ENCODE measurements around the gene ZCCHC17. TPM values are rescaled to one million over a fixed set of nuclear protein-coding genes. Genes with fewer than 3 reads are reported as not detected.
"Not testable (repeated sequence)": the region's sequence is repeated elsewhere in the genome, so short reads cannot be mapped to it uniquely, and the experiment has no call there.

ZCCHC17 gene
- total RNA-seq (2014; rRNA removed; shearing (Covaris generic)) = 65.7 and 75.2 TPM in 2 replicates

- peak; percentile 100 for DNase-seq (ENCODE audit: low read depth)
Measured at GRCh38 chr1:31296486-31297276, at the start of gene ZCCHC17, which contains the start of gene SNRNP40. TSS of gene ZCCHC17 (plus strand) at chr1:31297032. CDS start at chr1:31310099, 13,067 bp downstream. TSS of gene SNRNP40 (minus strand) at chr1:31296788. CDS start at chr1:31296751, 37 bp downstream.

- peak; percentile 70 for DNase-seq (ENCODE audit: low read depth)
Measured at GRCh38 chr1:31248276-31248675, 48.6 kb upstream of the ZCCHC17 start.

- no peak for DNase-seq (ENCODE audit: low read depth)
Measured at GRCh38 chr1:31249854-31250253, 47.0 kb upstream of the ZCCHC17 start.

- no peak for DNase-seq (ENCODE audit: low read depth)
Measured at GRCh38 chr1:31257213-31257612, 39.6 kb upstream of the ZCCHC17 start.

GRCh38 chr1:31258581-31258980 is 38.3 kb upstream of the ZCCHC17 start:
- DNase-seq (ENCODE audit: low read depth) = no peak

- DNase-seq (ENCODE audit: low read depth) = peak; percentile 29
Measured at GRCh38 chr1:31259746-31260145, 37.1 kb upstream of the ZCCHC17 start.

GRCh38 chr1:31261916-31262315 is 34.9 kb upstream of the ZCCHC17 start:
- no peak for DNase-seq (ENCODE audit: low read depth)

- not testable (repeated sequence) for DNase-seq (ENCODE audit: low read depth)
Measured at GRCh38 chr1:31262393-31262792, 34.4 kb upstream of the ZCCHC17 start.

- no peak for DNase-seq (ENCODE audit: low read depth)
Measured at GRCh38 chr1:31263408-31263807, 33.4 kb upstream of the ZCCHC17 start.

- DNase-seq (ENCODE audit: low read depth) = no peak
Measured at GRCh38 chr1:31264790-31265386, 31.9 kb upstream of the ZCCHC17 start.

GRCh38 chr1:31266547-31266946 is 30.3 kb upstream of the ZCCHC17 start:
- no peak for DNase-seq (ENCODE audit: low read depth)

- no peak for DNase-seq (ENCODE audit: low read depth)
Measured at GRCh38 chr1:31272369-31272768, 24.5 kb upstream of the ZCCHC17 start.

- no peak for DNase-seq (ENCODE audit: low read depth)
Measured at GRCh38 chr1:31273619-31274018, 23.2 kb upstream of the ZCCHC17 start.

- DNase-seq (ENCODE audit: low read depth) = not testable (repeated sequence)
Measured at GRCh38 chr1:31282426-31282825, 14.4 kb upstream of the ZCCHC17 start.

GRCh38 chr1:31287791-31288190 is 9.0 kb upstream of the ZCCHC17 start:
- not testable (repeated sequence) for DNase-seq (ENCODE audit: low read depth)

- DNase-seq (ENCODE audit: low read depth) = no peak
Measured at GRCh38 chr1:31289021-31289420, 7.8 kb upstream of the ZCCHC17 start.

GRCh38 chr1:31295874-31296485 is 852 bp upstream of the ZCCHC17 start:
- no peak for DNase-seq (ENCODE audit: low read depth)

- peak; percentile 59 for DNase-seq (ENCODE audit: low read depth)
Measured at GRCh38 chr1:31297277-31298247, 730 bp downstream of the ZCCHC17 start.

- peak; percentile 58 for DNase-seq (ENCODE audit: low read depth)
Measured at GRCh38 chr1:31299365-31299764, 2.5 kb downstream of the ZCCHC17 start.

- no peak for DNase-seq (ENCODE audit: low read depth)
Measured at GRCh38 chr1:31300193-31300592, 3.4 kb downstream of the ZCCHC17 start.

GRCh38 chr1:31302709-31303441 is 6.0 kb downstream of the ZCCHC17 start:
- DNase-seq (ENCODE audit: low read depth) = peak; percentile 17

Measured in M059J (cell line).